ENCODE results near the gene MYOZ2.
"Not testable (repeated sequence)": the region's sequence is repeated elsewhere in the genome, so short reads cannot be mapped to it uniquely, and the experiment has no call there.

Gene MYOZ2

DNA sequence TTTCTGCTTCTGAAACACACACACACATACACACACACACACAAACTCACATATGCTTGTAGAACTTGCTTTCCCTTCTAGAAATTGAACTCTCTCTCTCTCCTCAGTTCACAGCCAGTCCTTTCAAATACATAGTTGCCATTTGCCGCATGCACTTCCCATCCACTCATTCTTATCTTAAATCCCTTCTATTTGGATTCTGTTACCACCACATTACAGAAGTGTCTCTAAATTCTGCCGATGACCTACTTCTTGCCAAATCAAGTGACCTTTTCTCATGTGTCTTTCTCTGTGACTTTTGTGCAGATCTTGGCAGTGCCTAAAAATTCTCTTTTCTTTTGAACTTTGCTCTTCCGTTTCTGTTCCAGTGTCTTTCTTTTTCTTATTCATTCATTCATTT lies 7.5 kb upstream of the MYOZ2 start:
- DNase-seq (ENCODE audit: low read depth) = no peak

DNA sequence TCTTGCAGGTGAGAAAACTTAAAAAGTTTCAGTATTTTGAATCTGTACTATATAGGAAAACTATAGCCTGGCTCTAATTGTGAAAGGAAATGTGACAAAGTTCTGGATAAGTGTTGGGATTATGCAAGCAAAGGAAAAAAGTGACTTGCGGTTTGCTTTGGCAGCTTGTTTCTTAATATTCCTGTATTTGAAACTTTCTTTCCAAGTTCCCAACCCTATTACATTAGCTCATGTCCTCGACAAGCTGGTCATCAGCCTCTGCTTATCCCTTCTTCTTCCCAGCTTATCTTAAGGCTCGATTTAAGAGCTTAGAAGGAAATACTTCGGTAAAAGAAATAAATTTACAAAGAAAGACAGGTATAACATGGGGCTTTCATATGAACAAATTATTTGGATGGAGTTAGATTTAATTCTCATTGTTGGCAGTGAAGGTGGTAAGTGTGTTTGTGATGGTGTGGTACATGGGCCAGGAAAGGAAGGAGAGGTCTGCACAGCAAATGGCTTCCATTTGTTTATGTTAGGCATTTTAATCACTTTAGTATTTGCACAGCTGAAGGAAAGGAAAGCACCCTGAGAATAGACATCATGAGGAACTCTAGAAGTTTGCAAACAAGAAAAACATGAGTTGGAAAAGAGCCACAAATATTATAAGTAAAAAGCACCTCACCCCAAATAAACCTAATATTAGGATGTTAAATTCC lies 5.1 kb upstream of the MYOZ2 start:
- peak; percentile 78 for DNase-seq (ENCODE audit: low read depth)

DNA sequence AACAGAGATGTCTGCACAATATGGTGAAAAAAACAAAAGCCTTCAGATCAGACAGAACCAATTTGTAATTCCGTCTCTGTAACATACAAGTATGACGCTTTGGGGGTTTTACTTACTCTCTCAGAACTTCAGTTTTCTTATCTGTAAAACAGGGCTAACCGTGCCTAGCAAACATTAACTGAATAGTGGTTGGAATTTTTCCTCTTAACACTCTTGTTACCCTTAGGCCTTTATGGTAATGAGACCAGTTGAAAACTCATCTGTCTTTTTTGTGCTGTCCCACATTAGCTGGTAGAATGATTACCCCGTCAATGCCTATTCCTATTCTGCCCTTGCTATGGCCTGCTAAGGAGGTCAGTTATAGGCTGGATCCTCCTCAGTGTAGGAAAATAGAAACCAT lies 4.5 kb upstream of the MYOZ2 start:
- DNase-seq (ENCODE audit: low read depth) = no peak

DNA sequence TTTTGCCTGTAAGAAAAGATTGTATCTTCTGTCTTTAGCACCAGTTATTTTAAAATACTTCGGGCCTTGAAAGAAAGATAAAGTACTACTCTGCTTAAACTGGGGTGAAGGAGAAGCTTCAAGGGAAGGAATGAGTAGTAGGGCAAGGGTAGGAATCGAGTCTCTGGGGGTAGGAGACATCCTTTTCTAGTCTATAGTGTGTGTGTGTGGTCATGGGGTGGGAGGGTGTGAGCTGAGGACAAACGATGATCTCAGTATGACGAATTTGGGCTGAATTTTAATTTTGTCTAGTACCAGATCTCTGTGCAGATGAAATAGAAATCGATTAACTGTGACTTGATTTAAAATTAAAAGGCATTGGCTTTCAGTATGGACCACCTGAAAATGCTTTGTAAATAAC lies 3.3 kb upstream of the MYOZ2 start:
- DNase-seq (ENCODE audit: low read depth) = peak; percentile 74

DNA sequence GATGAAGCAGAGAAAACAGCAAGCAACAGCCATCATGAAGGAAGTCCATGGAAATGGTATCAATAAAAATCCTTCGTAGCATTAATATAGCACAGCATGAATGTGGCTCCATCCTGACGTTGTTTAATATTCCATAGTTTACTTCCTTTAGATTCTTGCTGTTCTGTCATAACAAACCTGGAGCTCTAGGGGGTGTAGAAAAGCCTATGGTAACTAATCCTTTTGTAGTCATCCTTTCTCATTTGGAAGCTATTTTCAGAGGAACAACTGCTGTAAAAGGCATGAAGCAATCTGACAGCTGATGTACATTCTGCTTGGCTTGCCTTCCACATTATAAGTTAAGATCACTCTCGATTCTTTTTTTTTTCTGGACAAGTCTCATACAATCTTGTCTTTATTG lies 914 bp downstream of the MYOZ2 start:
- DNase-seq (ENCODE audit: low read depth) = no peak

DNA sequence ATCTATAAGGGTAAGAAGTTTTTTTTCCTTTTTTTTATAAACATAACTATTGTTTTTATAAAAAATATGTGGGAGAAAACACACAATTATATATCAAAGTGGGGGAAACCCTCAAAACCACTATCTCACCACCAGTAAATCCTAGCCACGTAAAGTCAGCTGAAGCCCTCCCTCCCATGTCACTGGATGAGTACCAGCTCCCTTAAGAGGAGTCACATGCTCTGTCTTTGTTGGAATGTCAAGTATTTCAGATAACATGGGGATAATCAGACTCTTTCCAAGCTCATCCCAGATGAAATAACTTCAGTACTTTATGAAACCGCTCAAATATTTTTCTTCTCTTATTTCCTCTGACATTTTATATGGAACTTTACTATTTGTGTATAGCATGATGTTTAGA lies 2.4 kb downstream of the MYOZ2 start:
- DNase-seq (ENCODE audit: low read depth) = no peak

DNA sequence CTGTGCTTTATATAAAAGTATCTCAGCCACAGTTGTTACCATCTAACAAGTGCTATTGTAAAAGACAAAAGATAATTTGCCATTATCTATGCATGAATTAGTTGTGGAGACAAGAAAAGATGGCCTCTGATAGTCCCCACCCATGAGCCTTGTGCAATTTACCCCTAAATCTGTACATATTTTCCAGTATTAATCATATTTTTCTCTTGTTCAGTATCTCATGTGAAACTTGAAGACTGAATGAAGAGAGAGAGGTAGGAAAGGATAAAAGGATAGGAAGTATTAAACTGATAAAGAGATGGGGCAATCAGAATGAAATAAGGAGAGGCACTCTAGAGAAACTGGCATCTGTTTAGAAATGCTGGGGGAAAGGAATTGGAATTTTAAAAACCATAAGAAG lies 3.7 kb downstream of the MYOZ2 start:
- DNase-seq (ENCODE audit: low read depth) = no peak

DNA sequence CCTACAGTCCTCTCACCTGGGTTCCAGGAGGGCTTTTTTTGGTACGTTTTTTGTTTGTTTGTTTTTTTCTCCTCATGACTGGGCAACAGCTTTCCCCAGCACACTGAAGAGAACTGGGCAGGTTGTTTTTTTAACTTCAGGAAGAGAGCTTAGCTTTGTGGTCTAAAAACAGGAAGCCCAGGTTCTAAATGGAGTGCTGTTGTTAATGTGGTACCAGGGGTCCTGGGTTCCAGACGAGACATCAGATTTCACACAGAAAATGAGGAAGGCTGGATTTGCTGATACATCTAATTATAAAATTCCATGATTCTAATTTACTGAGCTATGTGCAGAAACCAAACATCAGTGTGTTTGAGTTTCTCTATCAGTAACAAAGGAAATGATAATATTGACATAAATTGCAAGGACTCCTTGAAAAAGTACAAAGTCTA lies 4.2 kb downstream of the MYOZ2 start:
- DNase-seq (ENCODE audit: low read depth) = no peak

DNA sequence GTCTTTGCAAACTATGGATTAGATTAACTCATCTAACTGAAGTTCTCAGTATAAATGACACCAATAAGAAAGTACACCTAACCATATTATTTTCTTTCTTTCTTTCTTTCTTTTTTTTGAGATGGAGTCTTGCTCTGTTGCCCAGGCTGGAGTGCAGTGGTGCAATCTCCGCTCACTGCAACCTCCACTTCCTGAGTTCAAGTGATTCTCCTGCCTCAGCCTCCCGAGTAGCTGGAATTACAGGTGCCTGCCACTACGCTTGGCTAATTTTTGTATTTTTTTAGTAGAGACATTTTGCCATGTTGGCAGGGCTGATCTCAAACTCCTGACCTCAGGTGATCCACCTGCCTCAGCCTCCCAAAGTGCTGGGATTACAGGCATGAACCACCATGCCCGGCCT lies 5.7 kb downstream of the MYOZ2 start:
- DNase-seq (ENCODE audit: low read depth) = not testable (repeated sequence)

DNA sequence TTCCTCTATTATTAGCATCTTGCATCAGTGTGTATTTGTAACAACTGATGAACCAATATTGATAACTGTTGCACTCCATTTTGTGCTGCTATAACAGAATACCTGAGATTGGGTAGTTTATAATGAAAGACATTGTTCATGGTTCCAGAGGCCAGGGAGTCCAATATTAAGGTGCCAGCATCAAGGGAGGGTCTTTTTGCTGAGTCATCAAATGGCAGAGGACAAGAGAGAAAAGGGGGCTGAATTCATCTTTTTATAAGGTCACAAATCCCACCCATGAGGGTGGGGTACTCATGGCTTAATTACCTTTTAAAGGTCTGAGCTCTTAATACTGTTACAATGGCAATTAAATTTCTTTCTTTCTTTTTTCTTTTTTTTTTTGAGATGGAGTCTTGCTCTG lies 7.2 kb downstream of the MYOZ2 start:
- DNase-seq (ENCODE audit: low read depth) = no peak

DNA sequence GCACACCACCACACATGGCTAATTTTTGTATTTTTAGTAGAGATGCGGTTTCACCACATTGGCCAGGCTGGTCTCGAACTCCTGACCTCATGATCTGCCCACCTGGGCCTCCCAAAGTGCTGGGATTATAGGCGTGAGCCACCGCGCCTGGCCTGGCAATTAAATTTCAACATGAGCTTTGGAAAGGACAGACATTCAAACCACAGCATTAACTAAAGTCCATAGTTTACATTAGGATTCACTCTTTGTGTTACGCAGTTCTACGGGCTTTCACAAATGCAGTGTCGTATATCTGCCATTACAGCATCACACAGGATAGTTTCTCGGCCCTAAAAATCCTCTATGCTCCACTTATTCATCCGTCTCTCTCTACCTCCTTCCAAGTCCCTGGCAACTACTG lies 7.7 kb downstream of the MYOZ2 start:
- DNase-seq (ENCODE audit: low read depth) = not testable (repeated sequence)

DNA sequence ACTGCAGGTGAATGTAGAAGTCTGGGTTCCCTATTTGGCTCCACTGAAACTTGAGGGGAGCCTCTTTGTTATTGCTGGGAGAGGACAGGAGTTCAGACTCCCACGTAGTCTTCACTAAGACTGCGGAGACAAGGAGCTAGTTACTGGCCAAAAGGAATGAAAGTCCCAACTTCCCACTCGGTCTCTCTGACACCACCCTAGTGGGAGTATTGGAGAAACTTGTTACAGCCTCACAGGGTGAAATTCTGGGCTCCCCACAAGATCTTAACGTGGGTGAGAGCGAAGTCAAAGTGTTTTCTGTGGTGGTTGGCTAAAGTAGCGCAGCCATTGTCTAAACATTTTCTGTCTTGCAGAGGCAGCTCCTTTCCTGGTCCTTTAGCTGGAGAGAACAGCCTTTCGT lies 13.5 kb downstream of the MYOZ2 start:
- DNase-seq (ENCODE audit: low read depth) = no peak

DNA sequence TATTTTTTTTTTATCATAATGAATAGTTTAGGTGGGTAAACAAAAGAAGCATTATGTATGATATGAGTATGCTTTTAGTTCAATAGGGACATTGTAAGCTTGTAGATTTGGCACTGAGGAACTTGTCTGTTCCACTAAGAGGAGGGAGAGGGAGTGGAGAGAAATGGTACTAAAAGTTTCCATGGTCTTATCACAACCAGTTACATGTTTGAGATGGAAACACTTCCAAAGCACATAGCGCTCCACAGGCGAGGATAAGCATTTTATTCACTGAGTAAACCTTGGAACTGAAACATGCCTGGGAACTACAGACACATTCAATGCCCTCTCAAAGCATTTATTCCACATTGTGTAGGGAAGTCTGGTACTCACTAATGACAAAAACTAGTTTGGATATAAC lies 15.5 kb downstream of the MYOZ2 start:
- DNase-seq (ENCODE audit: low read depth) = no peak

DNA sequence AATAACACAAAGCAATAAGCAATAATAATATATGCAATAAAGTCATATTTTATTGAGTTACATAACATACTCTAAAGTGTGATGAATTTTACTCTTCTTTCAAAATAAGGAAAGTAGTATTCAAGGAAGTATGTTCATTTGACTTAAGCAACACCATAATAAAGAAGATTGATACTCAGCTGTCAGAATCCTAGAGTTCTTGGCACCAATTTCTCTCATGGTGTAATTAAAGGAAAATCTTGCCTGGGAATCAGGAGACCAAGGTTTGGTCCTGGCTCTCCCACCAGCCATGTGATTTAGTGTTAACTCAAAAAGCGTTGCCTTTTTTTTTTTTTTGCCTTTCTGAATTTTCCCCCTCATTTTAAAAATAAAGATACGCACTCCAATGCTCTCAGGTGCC lies 17.1 kb downstream of the MYOZ2 start:
- DNase-seq (ENCODE audit: low read depth) = no peak

DNA sequence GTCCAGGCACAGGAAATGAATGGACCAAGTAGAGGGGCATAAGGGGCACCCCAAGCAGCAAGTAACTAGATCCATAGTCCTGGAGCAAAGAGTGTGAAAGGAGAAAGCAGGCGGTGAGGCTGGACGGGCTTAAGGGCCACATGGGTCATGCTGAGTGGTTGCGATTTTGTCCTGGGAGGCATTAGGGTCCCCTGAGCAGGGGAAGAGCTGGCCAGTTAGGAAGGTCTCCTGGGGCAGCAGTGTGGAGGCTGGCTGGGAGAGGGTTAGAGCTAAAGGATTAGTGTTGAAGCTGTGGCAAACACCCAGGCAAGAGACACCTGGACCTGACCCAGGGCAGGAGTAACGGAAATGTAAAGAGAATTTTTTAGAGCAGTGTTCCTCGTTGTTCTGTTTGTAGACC lies 26.5 kb downstream of the MYOZ2 start:
- DNase-seq (ENCODE audit: low read depth) = no peak

DNA sequence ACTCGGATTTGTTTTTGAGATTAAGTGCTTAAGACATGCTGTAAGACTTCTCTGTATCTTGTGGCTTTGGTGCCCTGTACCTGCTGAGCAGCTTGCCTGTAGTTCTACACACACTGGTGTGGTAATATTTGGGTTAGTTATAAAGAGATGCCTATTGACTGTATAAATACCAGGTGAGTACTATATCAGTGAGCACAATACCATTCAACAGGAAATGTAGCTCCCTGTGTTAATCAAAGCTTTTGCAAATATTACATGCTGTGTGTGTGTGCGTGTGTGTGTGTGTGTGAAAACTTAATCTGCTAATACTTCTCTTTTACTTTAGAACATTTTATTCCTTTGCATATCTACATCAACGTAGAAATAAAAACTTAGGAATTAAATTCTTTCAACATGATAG lies 30.1 kb downstream of the MYOZ2 start:
- no peak for DNase-seq (ENCODE audit: low read depth)

DNA sequence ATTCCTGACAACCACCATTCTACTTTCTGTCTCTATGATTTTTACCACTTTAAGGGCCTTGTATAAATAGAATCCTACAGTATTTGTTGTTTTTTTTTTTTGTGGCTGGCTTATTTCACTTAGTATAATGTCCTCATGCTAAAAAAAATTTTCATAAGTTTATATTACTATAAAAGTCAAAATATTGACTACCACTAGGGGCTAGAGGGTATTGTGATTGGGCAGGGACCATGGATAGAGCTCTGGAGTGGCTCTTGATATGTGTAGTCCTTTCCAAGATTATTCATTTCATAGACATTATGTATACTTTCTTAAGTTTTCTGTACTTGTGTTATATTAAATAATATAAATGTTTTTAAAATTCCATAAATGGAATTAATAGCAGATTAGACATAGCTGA lies 34.6 kb downstream of the MYOZ2 start:
- DNase-seq (ENCODE audit: low read depth) = no peak

DNA sequence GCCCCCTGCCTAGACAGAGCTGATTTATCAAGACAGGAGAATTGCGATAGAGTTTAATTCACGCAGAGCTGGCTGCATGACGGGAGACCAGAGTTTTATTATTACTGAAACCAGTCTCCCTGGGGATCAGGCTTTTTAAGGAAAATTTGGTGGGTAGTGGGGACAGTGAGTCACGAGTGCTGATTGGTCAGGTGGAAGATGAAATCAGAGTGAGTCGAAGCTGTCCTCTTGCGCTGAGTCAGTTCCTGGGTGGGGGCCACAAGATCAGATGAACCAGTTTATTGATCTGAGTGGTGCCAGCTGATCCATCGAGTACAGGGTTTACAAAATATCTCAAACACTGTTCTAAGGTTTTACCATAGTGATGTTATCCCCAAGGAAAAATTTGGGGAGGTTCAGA lies 36.6 kb downstream of the MYOZ2 start:
- no peak for DNase-seq (ENCODE audit: low read depth)

DNA sequence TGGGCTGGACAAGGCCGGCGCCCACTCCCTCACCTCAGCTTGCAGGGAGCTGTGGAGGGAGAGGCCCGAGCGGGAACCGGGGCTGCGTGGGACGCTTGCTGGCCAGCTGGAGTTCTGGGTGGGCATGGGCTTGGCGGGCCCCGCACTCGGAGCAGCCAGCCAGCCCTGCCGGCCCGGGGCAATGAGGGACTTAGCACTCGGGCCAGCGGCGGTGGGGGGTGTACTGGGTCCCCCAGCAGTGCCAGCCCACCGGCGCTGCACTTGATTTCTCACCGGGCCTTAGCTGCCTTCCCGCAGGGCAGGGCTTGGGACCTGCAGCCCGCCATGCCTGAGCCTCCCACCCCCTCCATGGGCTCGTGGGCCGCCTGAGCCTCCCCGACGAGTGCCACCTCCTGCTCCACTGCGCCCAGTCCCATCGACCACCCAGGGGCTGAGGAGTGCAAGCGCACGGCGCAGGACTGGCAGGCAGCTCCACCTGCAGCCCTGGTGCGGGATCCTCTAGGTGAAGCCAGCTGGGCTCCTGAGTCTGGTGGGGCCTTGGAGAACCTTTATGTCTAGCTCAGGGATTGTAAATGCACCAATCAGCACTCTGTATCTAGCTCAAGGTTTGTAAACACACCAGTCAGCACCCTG lies 38.2 kb downstream of the MYOZ2 start:
- not testable (repeated sequence) for DNase-seq (ENCODE audit: low read depth)

DNA sequence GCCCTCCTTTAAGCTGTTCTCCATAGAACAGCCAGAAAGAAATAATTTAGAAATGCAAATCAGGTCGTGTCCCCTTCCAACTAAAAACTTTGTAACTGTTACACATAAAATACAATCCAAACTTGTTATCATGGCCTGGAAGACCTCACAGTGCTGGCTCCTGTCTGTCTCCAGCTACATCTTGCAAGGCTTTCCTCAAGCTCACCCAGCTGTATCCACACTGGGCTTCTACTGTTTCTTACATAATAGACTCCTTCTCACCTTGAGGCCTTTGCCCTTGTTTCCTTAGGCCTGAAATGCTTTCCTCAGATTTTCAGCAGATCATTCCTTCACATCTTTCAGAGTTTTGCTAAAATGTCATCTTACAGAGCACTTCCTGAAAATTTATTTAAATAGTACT lies 43.4 kb downstream of the MYOZ2 start:
- DNase-seq (ENCODE audit: low read depth) = no peak

DNA sequence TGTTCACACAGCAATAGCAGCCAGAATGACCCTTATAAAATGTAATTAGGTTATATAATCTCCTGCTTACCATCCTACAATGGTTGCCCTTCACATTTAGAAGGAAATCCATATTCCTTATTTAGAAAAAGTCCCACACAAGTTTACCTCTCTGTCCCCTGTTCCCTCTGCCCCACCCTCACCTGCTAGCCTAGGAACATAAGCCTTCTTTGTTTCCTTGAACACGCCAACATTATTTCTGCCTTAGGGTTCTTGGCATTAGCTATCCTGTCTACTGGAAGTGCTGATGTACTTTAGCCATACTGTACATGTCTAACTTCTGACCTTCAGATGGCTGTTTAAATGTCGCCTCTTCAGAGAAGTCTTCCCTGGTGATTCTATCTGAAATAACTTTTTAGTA lies 48.5 kb downstream of the MYOZ2 start:
- no peak for DNase-seq (ENCODE audit: low read depth)

DNA sequence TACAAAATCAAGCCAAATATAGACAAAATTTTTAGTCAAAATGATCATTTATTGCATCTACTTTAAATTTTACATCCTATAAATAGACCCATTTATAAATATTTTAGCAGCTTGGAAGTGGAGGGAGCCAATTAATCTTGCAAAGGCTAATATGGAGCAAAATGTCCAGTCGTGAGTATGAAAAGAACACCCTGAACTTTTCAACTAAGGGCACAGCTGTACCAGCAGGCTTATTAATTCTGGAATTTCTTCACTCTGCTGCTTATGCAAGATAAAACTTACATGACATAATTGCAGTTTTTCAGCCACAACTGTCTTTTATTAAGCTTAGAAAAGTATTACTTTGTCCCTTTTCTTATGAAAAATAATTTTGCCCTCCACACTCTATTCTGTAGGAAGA lies 54.0 kb downstream of the MYOZ2 start:
- DNase-seq (ENCODE audit: low read depth) = no peak

DNA sequence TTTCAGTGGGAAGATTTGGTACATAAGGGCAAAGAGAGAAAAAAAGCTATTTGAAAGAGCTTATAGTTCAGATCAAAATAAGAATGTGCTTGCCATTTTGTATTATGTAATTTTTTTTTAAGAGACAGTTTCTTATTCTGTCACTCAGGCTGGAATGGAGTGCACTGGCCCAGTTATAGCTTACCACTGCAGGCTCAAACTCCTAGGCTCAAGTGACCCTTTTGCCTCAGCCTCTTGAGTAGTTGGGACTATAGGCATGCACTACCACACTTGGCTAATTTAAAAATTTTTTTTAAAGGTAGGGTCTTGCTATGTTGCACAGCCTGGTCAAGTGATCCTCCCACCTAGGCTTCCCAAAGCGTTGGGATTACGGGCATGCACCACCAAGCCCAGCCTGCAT lies 54.7 kb downstream of the MYOZ2 start:
- DNase-seq (ENCODE audit: low read depth) = no peak

DNA sequence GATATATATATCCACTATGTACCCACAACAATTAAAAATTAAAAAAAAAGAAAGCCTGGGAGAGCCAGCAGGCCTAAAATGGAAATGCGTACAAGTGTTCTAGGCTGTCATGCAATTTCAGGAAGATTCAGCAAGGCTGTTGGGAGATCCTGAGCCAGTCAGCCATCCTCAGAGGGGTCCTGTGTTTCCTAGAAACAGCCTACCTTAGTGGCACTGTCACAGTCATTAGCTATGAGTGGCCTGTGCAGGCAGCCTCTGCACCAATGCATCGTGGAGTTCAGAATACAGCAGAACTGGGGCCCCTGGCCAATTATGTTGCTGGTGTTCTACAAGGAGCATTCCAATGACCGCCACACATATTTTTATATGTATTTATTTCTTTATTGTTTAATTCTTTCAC lies 55.9 kb downstream of the MYOZ2 start:
- DNase-seq (ENCODE audit: low read depth) = no peak

Measured in stromal cell of bone marrow (primary cell).